Amniotic epithelial cell (primary cell): ENCODE measurements around the gene ACER3.
"Not testable (repeated sequence)": the region's sequence is repeated elsewhere in the genome, so short reads cannot be mapped to it uniquely, and the experiment has no call there.

ENCODE experiments used
- DNase-seq: peaks from one replicate; pipeline ENCODE4 v3.0.0-alpha.2; 2010; ENCODE audit warnings: low read depth

ACER3 gene

DNA sequence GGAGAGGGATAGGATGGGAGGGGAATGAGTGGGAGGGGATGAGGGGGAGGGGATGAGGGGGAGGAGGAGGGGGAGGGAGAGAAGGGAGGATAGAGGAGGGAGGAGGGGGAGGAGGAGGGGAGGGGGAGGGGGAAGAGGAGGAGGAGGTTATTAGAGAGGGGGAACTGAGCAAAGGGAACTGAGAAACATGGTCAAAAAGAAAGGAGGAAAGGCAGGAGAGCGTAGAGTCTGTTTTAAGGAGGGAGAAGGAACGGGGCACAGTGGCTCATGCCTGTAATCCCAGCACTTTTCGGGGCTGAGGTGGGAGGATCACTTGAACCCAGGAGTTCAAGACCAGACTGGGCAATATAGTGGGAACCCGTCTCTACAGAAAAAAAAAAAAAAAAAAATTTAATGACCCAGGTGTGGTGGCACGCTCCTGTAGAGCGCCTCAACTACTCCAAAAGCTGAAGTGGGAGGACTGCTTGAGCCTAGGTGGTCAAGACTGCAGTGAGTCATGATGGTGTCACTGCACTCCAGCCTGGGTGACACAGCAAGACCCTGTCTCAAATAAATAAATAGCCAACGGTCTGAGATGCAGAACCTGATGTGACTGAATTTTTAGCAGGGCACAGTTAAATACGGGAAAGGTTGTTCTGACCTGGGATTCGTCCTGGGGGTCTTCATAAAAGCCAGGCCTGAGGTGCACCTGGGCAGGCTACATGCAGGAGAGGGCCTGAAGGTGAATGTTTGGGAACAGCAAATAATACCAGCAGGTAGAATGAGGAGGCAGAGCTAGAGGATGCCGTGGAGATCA lies 177.5 kb downstream of the ACER3 start:
- no peak for DNase-seq

DNA sequence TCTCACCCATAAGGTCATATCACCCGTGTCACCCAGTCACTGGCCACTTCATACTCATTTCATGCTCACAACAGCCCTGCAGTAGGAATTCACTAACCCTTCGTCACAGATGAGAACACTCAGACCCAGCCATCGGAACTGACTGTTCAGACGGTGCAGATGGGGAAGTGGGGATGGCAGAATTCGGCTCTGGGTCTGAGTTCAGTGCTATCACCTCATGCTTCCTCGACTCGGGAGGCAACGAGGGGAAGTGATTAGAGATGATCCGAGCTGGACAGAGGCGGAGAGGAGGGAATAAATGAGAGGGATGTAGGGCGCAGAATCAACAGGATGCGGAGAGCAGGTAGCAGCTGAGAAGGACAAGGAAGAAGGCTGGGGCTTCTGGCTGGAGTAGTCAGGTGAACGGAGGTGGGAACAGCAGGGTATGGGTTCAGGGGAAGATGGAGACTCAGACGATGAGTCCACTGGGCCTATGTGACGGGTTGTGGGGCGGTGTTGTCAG lies 178.2 kb downstream of the ACER3 start:
- no peak for DNase-seq

DNA sequence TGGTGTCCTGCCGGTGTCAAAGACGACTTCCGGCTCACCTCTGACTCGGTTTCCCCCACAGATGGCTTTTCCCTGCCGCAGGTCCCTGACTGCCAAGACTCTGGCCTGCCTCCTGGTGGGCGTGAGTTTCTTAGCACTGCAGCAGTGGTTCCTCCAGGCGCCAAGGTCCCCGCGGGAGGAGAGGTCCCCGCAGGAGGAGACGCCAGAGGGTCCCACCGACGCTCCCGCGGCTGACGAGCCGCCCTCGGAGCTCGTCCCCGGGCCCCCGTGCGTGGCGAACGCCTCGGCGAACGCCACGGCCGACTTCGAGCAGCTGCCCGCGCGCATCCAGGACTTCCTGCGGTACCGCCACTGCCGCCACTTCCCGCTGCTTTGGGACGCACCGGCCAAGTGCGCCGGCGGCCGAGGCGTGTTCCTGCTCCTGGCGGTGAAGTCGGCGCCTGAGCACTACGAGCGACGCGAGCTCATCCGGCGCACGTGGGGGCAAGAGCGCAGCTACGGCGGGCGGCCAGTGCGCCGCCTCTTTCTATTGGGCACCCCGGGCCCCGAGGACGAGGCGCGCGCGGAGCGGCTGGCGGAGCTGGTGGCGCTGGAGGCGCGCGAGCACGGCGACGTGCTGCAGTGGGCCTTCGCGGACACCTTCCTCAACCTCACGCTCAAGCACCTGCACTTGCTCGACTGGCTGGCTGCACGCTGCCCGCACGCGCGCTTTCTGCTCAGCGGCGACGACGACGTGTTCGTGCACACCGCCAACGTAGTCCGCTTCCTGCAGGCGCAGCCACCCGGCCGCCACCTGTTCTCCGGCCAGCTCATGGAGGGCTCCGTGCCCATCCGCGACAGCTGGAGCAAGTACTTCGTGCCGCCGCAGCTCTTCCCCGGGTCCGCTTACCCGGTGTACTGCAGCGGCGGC lies 179.0 kb downstream of the ACER3 start:
- DNase-seq: peak; percentile 21

DNA sequence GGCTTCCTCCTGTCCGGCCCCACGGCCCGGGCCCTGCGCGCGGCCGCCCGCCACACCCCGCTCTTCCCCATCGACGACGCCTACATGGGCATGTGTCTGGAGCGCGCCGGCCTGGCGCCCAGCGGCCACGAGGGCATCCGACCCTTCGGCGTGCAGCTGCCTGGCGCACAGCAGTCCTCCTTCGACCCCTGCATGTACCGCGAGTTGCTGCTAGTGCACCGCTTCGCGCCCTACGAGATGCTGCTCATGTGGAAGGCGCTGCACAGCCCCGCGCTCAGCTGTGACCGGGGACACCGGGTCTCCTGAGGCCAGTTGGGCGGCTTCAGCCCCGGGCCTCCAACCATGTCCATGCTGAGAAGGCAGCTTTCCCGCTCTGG lies 179.7 kb downstream of the ACER3 start:
- no peak for DNase-seq

DNA sequence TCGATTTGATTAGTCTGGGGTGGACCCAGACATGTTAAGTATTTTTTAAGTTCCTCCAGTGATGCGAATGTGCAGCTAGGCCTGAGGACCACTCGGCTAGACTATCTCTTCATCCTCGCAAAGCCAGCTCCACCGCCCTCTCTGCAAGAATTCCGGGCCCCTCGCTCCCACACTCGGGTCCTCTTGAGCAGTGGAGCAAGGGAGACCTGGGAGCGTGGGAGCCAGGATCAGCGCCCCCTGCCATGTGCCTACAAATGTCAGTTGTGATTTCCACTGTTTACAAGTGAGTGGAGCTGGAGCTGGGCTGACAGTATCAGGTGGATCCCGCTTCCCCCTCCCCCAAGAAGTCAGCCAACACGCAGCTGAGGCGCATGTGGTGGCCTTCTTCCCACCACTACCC lies 180.2 kb downstream of the ACER3 start:
- no peak for DNase-seq

GRCh38 chr11:77042111-77042726 lies 181.5 kb downstream of the ACER3 start:
- DNase-seq: no peak

GRCh38 chr11:77044356-77044755 lies 183.6 kb downstream of the ACER3 start:
- DNase-seq: no peak

- no peak for DNase-seq
Measured at GRCh38 chr11:77044886-77045285, 184.2 kb downstream of the ACER3 start.

- DNase-seq: no peak
Measured at GRCh38 chr11:77046060-77046501, 185.4 kb downstream of the ACER3 start.

DNA sequence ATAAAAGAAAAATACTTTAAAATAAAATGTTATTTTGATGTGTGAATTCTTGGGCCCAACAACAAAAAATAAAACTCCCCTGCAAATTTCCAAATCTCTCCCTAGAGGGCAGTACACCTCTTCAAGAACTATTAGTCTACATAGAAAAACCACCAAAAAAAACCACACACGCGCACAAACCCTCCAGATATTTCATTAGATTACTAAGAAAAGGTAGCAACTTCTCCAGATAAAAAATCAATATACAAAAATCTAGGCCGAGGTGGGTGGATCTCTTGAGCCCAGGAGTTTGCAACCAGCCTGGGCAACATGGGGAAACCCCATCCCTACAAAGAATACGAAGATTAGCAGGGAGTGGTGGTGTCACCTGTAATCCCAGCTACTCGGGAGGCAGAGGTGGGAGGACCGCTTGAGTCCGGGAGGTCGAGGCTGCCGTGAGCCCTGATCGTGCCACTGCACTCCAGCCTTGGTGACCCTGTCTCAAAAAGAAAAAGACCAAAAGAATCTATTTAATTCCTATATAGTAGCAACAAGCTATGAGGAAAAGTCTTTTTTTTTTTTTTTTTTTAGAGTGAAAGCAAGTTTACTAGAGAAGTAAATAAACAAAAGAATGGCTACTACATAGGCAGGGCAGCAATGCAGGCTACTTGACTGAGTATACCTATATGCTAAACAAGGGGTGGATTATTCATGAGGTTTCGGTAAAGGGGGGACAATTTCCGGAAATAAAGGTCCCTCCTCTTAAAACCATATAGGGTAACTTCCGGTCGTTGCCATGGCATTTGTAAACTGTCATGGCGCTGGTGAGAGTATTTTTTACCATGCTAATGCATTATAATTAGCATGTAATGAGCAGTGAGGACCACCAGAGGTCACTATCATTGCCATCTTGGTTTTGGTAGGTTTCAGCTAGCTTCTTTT lies 186.5 kb downstream of the ACER3 start:
- DNase-seq: peak; percentile 90

- DNase-seq: not testable (repeated sequence)
Measured at GRCh38 chr11:77047928-77048446, 187.3 kb downstream of the ACER3 start.

DNA sequence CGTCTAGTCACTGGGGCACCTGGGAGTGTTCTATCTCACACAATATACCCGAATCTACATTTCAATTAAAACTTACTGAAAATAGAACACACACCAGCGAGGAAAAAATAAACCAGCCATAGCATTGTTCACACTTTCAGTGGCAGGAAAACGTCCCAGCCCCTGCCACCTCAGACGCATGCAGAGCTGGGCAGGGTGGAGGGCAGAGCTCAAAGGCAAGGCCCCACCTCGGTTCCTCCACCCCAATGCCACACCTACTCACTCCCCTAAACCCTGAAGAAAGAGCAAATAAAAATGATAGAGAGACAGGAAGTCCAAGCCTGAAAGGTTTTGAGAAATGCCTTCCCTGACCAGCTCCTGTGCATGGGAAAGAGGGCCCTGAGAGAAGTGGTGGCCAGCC lies 188.3 kb downstream of the ACER3 start:
- DNase-seq: no peak

- DNase-seq: no peak
Measured at GRCh38 chr11:77051511-77051910, 190.8 kb downstream of the ACER3 start.

DNA sequence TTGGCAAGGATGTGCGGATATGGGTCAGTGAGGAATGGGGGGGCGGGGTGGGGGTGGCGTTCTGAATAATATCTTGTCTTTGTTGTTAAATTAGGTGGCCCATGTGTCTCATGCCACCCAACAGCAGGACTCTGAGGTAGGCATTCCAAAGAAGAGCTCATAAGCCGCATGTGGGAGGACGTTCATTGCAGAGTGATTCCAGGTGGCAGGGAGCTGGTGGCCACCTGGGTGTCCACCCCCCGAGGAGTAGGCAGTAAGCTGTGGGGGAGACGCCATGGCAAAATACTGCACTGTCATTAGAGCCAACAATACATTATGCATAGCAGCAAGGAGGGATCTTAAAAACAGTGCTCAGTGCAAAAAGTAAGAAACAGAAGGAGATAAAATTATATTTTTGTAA lies 191.8 kb downstream of the ACER3 start:
- DNase-seq: no peak

- no peak for DNase-seq
Measured at GRCh38 chr11:77053217-77054015, 192.7 kb downstream of the ACER3 start.

DNA sequence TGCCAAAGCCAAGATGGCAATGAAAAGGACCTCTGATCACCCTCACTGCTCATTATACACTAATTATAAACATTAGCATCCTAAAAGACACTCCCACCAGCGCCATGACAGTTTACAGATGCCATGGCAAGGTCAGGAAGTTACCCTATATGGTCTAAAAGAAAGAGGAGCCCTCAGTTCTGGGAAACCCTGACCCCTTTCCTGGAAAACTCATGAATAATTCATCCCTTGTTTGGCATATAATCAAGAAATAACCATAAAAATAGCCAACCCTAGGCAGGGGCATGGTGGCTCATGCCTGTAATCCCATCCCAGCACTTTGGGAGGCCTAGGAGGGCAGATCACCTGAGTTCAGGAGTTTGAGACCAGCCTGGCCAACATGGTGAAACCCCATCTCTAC lies 193.4 kb downstream of the ACER3 start:
- DNase-seq: no peak

- DNase-seq: no peak
Measured at GRCh38 chr11:77055101-77055561, 194.4 kb downstream of the ACER3 start.

GRCh38 chr11:77055913-77056312 lies 195.2 kb downstream of the ACER3 start:
- DNase-seq: no peak

GRCh38 chr11:77056814-77057402 lies 196.2 kb downstream of the ACER3 start:
- DNase-seq: no peak
